Tibial artery (tissue), 4 donors: ENCODE measurements around the gene DEGS2.
A peak's percentile ranks its signal among the peaks of the same experiment; 100 is the strongest.

Source experiments
- DNase-seq, 2 donors: peaks; one replicate each; pipeline ENCODE4 v3.0.0-alpha.2; 2019
- H3K27ac ChIP-seq, 2 donors: fragments of 200-600 bp; sonication (generic) in 1 of 2; 1 replicate in 1 of 2; 2 replicates in 1 of 2; pipeline ENCODE4 v1.5.1; 2018 to 2019; ENCODE audit warnings: mild to moderate bottlenecking in 1 of 2
- H3K27me3 ChIP-seq, 2 donors: fragments of 200-600 bp; sonication (generic) in 1 of 2; one replicate each; pipeline versions ENCODE4 v1.5.1 to v1.6.0; 2016 to 2019
- H3K36me3 ChIP-seq, 3 donors: fragments of 200-600 bp; sonication (generic) in 2 of 3; one replicate each; pipeline ENCODE4 v1.5.1; 2016 to 2019; ENCODE audit warnings: mild to moderate bottlenecking in 2 of 3
- H3K4me1 ChIP-seq, 4 donors: fragments of 200-600 bp; sonication (generic) in 2 of 4; 1 replicate in 3 of 4; 2 replicates in 1 of 4; pipeline ENCODE4 v1.5.1; 2016 to 2019
- H3K4me3 ChIP-seq, 2 donors: fragments of 200-600 bp; sonication (generic) in 1 of 2; 1 replicate in 1 of 2; 2 replicates in 1 of 2; pipeline ENCODE4 v1.5.1; 2018 to 2019; ENCODE audit warnings: mild to moderate bottlenecking in 2 of 2
- H3K9me3 ChIP-seq, 3 donors: fragments of 200-600 bp; sonication (generic) in 1 of 3; one replicate each; pipeline ENCODE4 v1.5.1; 2016 to 2019
- intact Hi-C: fragments of 100-400 bp; cut with DNase I; formaldehyde crosslinking; loops from one replicate; pipeline ENCODE4 v1.15.0; 2023; ENCODE audit warnings: low total_unique reads
- TF ChIP-seq, protein P1 (sequence below), 2 experiments: fragments of 200-600 bp in 1 of 2; fragments of 450-650 bp in 1 of 2; IDR thresholded peaks; one replicate each; pipeline ENCODE4 v1.5.1; 2017 to 2019; ENCODE audit warnings: antibody characterized with exemption in 2 of 2, mild to moderate bottlenecking in 1 of 2, moderate library complexity in 1 of 2

DEGS2 gene

DNA sequence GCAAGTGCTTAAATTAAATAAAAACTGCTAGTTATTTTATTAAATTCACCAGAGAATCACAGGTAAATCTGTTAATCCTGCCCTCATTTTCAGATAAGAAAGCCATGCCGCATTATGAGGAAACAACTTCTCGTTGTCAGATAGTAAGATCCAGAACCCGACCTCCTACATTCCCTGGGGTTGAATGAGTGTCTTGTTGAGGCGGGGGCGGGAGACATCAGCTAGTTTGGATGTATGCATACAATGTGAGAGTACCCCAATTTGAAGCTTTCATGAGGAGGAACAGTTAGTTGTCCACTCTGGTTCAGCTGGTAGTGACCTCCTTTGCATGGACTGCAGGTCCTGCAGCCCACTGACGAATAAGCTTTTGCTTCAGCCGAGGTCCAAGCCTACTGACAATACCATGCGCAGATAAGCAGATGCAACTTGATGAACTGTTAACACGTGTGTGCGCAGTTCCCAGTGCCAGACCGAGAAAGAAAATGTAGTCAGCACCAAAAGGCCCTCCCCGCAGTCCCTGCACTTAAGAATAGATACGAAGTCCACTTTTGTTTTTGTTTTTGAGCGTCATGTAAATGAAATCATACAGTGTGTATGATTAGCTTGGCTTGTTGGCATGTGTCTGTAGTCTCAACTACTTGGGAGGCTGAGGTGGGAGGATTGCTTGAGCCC is 59.3 kb downstream of the DEGS2 start:
- TF ChIP-seq, protein P1, sequence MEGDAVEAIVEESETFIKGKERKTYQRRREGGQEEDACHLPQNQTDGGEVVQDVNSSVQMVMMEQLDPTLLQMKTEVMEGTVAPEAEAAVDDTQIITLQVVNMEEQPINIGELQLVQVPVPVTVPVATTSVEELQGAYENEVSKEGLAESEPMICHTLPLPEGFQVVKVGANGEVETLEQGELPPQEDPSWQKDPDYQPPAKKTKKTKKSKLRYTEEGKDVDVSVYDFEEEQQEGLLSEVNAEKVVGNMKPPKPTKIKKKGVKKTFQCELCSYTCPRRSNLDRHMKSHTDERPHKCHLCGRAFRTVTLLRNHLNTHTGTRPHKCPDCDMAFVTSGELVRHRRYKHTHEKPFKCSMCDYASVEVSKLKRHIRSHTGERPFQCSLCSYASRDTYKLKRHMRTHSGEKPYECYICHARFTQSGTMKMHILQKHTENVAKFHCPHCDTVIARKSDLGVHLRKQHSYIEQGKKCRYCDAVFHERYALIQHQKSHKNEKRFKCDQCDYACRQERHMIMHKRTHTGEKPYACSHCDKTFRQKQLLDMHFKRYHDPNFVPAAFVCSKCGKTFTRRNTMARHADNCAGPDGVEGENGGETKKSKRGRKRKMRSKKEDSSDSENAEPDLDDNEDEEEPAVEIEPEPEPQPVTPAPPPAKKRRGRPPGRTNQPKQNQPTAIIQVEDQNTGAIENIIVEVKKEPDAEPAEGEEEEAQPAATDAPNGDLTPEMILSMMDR (IDR thresholded peaks at IDR 0.05), result no peak

DNA sequence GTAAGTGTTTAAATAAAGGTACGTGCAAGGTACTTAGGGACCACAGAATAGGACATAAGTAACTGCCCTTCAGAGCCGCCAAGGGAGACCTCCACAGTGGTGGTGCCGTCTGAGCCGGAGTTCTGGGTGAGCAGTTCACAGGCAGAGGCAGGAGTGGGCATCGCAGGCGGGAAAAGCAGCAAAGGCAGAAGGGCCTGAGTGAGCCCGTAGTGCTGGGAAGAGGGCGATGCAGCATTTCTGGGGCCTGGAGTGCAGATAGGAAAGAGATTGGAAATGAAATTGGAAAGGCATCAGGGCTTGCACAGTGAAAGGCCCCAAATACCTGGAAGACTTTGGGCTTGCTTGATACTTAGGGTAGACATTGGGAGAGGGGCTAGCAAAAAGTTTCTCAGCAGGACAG is 61.3 kb downstream of the DEGS2 start:
- H3K27me3 ChIP-seq, result no peaks in the 10 kb centered on the region
- H3K27ac ChIP-seq, result no peak overlapping the region
- H3K9me3 ChIP-seq, result no peaks in the 10 kb centered on the region
- H3K4me1 ChIP-seq, result peaks cover 0 to 12% (median 7%) of the 10 kb centered on the region in 4 donors
- TF ChIP-seq, protein P1 (IDR thresholded peaks at IDR 0.05), result no peak
- H3K4me3 ChIP-seq, result no peak overlapping the region
- peaks cover 0 to 15% (median 4%) of the 10 kb centered on the region in 3 donors for H3K36me3 ChIP-seq
- intact Hi-C loops, result no loop called here
- peak in 1 of 2 donors; percentile 27 for DNase-seq

More for the DNA sequence above, 59.3 kb downstream of the DEGS2 start:
- Histone ChIP-seq H3K9me3 (no peaks in the 10 kb centered on the region), H3K4me1 (peaks cover 5 to 30% (median 26%) of the 10 kb centered on the region in 4 donors), H3K4me3 (no peak overlapping the region), H3K27ac (no peak overlapping the region), H3K36me3 (peaks cover 0 to 15% (median 4%) of the 10 kb centered on the region in 3 donors), H3K27me3 (no peaks in the 10 kb centered on the region)
- peak in 1 of 2 donors; percentile 20 for DNase-seq
- intact Hi-C loops, result loop anchor here (10.0 kb wide), 2 partner anchors 45 to 95 kb away; no protein-coding TSS in a partner anchor

DNA sequence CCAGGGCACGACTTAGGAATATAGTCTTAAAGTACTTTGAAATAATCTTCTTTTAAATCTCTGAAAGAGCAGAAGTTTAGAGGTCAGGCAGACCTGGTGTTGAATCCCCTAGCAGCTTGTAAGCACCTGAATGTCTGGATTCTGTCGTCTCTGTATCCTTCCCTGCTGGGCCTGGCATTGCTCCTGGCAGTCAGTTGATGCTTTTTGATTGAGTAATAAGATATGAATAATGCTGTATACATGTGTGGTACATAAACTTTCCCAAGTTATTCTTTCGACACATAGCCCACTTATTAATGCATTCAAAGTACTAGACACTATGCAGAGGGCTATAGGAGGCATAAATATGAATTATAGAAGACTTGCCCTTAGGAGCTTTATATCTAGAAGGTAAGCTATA is 62.8 kb downstream of the DEGS2 start:
- Histone ChIP-seq H3K27ac (no peak overlapping the region), H3K4me1 (peaks cover 0 to 3% (median 0%) of the 10 kb centered on the region in 4 donors), H3K27me3 (no peaks in the 10 kb centered on the region), H3K9me3 (no peaks in the 10 kb centered on the region), H3K4me3 (no peak overlapping the region), H3K36me3 (peaks cover 0 to 15% (median 4%) of the 10 kb centered on the region in 3 donors)
- DNase-seq, result peak in 1 of 2 donors; percentile 3
- intact Hi-C loops, result no loop called here
- TF ChIP-seq, protein P1 (IDR thresholded peaks at IDR 0.05), result no peak
